Measurements from ENCODE around the gene EFNA5.
A peak's percentile ranks its signal among the peaks of the same experiment; 100 is the strongest.

EFNA5 gene

DNA sequence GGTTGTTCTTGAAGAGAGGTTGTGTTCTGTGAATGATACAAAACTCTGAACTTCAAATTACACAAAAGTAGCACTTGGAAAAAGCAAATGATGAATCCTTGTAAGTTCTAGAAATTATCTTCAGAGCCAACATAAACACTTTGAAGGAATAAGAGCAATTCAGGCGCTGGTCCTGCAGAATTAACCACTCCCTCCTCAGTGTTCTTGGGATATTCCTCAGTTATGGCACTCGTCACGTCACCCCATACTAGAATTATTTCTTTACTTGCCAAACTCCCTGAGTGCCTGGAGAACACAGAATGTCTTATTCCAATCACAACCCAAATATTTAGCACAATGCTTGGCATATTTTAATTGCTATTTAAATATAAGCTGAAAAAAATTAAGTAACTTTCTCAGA is 126.3 kb downstream of the EFNA5 start:
- no peak for DNase-seq (ENCODE audit: low spot score)

DNA sequence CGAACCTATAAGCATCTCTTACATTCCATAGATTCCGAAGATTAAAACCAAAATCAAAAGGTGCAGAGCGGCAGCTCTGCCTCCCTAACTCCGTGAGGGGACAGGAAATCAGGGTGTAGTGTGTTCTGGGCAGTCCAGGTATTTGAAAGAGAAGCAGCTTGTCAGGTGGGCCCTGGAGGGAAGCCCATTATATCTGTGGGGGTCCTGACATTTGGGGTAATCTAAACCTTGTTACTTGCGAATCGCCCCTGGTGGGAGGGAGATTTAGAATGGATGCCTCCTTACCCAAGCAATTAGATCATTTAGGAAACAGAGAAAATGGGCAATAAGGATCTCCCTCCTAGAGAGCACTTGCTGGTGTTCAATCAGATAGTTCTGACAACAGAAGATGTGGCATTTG is 126.9 kb downstream of the EFNA5 start:
- DNase-seq (ENCODE audit: low spot score), result no peak

DNA sequence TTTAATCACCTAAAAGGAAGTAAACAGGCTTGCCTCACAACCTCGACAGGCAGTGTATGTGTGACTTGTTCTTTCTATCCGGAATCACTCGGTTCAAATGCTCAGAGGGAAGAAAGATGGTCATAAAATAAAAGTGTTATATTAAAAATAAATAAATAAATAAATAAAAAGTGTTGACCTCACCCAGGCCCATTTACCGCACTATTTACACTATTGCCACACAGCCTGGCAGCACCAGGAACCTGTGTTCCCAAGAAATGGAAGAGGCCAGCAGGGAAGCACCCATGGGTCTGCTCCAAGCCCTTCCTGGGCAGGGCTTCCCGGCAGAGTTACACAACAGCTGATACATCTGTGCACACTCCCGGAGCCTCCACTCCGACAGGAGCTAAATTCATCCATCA is 127.9 kb downstream of the EFNA5 start:
- DNase-seq (ENCODE audit: low spot score), result no peak

DNA sequence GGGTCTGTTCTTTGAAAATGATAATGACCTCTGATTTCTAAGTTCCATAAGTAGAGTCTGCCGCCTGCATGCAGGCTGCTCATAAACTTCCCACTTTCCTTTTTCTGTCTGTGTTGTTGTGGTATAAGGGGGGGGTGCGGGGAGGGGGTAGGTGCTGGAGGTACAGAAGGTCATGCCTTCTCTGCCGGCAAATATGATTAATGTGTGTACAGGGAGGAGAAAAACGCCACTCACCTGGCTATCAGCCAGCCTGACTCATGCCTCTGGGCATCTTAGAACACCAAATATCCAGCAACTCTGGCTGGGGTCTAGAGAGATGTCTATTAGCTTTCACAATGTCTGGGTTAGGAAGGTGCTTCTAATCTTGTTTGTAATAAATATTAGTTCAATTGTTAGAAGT is 128.3 kb downstream of the EFNA5 start:
- no peak for DNase-seq (ENCODE audit: low spot score)

DNA sequence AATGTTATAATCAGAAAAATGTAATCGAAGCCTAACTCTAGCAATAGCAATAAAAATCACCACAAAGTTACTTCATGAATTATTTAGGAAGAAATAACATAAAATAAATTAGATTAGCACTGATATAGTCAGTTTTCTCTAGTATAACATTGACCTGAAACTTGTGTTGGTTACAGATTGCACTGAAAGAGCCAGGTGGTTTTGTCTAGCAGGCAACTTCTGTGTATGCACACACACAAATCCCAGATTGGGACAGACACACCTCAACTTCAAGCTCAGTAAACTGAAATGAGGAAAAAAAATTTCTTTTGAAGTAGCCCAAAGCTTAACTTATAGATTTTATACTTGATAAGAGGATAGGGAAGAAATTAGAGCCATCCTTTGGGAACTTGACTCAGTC is 129.3 kb downstream of the EFNA5 start:
- no peak for DNase-seq (ENCODE audit: low spot score)

DNA sequence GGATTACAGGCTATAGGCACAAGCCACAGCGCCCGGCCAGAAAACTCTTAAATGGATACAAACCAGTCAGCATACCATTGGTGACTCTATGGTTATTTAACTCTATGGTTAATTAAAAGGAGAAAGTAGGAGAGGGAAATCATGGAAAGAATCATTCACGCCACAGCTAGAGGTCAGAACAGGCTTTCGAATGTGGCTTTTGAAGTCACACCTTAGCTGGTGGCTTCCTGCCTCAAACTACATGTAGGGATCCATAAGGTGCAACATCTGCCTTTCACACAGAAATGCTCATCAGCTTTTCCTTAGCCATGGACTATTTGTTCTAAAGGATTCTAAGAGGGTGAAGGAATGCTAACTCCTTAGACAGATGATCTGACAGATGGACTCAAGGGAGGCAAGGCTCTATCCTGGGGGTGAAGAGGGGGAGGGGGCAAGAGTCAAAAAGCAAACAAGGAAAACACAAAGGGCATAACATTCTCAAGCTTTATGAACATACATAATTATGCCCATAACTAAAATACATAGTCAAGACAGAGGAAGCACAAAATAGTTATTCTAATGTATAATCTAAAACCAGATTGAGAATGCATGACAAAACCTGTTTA is 130.9 kb downstream of the EFNA5 start:
- DNase-seq (ENCODE audit: low spot score), result no peak

DNA sequence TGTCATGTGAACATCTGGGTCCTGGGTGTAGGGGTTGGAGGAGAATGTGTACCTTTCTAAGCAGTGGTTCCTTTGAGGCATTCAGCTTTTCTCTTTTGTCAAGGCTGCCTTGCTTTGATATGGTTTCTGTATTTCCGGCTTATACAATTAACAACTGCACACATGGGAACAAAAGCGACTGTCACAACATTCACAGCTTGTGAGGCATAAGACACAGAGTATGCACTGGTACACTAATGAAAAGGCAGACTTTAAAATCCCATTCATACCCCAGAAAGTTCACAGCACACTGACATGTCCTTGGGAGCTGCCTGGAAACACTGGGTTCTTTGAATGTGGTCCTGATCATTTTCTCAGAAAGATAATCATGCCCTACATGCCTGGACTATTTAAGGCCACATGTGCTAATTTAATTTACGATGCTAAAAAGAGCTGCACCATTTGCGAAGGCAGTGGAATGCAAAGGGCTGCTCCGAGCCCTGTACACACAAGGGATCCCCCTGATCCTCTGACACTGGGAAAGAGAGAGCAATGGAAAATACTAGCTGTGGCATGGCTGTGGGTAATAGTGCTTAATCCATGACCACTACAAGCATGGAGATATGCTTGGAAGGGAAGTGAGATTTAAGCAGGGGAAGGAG is 131.8 kb downstream of the EFNA5 start:
- no peak for DNase-seq (ENCODE audit: low spot score)

DNA sequence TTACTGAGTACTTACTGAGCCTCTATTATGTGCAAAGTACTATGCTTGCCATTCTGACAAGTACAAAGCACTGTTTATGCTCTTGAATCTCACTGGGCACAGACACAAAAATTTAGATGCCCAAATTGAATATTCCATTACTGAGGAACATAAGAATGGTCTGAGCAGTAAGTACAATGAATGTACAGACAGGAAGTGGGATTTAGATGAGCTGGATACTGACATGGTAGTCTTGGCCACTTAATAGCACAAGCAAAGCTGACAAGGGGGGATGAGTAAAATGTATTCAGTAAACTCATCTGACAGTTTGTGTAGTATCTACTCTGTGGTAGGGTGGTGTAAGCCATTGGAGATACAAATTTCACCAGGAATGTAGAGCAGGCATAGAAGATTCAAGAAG is 132.4 kb downstream of the EFNA5 start:
- DNase-seq (ENCODE audit: low spot score), result no peak

DNA sequence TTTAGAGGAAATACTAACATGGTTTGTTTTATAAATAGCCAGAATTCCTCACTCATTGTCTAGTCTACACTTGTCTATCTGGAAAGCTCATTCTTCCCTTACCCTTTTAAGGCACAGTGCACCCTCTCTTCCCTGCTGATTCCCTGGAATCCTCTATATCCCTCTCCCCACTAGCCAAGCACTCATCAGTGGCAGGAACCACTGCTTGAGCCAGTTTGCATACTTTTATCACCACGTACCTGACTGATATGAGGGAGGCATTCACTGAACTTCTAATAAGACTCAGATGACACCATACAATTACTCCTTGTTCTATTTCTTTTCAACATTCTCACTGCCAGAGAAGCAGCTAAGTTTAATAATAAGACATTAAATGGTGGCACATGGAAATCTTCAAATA is 134.9 kb downstream of the EFNA5 start:
- no peak for DNase-seq (ENCODE audit: low spot score)

DNA sequence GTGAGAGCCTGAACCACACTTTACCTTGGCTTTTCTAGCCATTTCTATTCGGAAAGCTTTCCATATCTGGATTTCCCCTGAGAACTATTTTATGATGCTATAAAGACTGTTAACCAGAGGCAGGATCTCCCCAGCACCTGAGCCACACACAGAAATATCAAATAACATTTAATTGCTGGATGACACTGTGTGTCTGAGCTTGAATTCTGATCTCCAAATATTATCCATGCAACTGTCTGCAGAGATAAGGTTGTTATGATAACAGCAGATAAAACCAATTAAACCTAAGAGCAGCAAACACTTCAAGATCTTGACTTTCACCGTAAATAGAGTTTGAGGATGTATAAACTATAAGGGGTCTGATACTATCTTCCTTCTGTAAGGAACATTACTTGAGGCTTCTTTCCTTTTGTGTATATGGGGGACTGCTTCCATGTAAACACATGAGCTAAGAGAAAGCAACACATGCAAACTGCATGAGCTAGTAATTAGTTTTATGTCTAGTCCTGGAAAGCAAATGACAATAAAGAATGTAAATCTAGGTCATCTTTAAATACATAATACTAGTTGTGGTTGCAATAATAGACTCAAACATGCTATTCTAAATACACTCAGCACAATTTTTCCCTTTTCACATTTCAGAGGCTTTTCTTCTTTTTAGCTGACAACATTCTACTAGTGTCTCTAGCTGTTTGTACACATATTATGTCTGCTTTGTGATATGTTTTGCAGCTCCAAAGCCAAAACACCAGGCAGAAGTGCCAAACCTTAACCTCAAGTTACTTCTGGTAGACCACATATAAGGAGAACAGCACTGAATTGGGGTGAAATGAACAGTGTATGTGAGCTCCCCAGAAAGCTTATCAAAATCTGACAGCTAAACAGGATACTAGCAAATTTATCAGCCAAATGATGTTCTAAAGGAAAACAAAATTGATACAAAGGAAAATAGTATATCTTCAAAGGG is 136.5 kb downstream of the EFNA5 start:
- peak; percentile 4 for DNase-seq (ENCODE audit: low spot score)

DNA sequence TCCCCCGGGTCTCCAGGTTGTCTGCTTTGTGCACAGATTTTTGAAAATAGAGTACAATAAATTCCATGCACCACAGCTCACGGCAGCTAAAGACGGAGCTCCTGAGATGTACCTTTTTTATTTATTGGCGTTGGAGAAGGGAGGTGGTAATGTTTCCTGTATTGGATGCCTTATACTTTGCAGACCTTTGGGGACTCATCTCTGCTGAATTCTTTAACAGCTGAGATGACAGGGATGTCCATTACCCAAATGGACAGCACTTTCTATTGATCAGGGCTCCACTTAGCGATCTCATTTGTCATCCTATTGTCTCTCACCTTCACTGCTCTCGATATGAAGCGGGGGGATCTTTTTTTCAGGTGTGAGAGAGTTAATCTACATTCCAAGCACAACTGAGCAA is 137.8 kb downstream of the EFNA5 start:
- no peak for DNase-seq (ENCODE audit: low spot score)

DNA sequence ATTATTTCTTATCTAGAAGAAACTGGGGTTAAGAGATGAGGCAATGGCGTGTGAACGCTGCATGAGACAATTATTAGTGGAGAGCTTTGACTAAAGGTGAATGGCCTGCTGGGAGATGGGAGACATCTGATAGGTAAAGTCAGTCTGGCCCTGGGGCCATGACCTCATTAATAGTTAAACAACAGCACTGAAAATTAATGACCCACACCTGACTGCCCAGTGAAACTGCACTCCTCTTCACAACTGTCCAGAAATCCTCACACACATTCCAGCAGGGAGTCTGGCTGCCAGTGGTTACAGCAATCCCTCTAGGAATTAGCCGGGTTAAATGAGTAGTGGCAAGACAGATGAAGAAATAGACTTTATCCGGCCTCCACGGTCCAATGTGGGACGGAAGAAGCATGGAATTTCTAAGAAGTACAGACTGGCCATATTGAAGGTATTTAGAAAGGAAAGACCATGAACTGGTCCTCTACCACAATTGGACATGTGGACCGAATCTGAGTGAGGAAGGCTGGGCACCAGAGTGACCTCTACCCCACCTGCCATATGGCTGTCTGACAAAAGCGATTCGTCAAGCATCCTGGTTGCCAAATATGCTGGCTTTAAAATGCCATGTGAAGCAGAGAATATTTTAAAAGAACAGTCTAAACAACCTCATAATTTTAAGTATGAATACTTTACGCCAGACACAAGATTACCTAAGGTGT is 138.4 kb downstream of the EFNA5 start:
- no peak for DNase-seq (ENCODE audit: low spot score)

DNA sequence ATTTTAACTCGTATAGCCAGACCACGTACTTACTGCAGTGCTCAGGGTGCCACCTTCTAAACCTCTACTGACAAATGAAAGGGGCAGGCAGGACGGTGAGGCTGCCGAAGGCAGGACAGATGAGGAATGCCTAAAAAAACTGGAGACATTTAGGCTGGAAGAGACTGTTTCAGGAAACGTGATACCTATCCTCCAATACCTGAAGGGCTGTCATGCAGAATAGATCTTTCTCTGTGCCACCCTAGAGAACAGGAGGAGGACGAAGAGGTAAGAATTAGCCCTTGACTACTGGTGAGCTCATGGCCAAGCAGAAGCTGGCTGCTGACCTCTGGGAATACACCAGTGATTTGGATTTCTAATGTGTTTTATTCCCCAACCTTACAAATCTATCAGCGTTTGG is 139.4 kb downstream of the EFNA5 start:
- no peak for DNase-seq (ENCODE audit: low spot score)

DNA sequence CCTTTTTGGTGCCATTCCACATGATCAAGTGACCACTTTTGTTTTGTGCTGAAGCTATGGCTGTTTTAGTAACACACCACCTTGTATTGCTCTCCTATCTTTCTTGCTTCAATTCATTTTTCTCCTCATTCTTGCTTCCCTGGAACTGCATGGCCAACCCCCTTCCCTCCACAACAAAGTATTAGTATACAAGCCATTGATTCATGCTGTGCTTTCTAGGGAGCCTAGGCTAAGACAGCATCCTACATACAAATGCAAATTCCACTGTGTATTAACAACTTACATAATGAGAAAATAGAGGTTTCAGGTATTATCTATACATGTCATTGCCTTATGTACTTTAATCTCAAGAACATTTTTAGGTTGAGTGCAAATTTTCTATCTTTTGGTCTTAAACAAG is 141.1 kb downstream of the EFNA5 start:
- no peak for DNase-seq (ENCODE audit: low spot score)

DNA sequence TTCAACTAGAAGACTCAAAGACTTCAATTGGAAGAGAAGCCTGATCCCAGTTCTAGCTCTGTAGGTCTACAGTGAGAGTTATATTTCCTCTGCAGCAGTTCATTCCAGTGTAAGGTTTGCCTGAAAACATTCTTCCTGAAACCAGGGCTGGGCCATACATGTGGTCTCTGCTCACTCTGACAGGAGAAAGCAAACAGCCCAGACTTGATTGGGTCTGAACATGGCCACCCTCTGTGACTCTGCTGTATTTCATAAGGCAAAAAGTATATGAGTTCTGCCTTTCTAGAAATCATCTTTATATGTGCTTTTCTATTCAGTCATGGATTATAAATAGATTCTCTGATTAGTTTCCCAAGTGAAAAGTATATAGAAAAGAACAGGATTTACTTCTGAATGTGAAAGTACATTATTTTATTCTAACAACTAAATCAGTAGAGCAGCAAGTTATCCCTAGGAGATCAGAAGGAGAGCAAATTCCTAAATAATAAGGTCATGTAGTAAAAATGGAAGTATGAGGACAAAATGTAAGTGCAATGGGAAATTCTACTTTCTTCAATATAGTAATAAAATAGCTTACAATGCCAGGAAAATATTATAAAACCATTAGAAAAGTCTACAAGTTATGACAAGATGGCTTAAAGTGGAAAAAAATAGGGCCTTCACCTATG is 144.3 kb downstream of the EFNA5 start:
- DNase-seq (ENCODE audit: low spot score), result no peak

DNA sequence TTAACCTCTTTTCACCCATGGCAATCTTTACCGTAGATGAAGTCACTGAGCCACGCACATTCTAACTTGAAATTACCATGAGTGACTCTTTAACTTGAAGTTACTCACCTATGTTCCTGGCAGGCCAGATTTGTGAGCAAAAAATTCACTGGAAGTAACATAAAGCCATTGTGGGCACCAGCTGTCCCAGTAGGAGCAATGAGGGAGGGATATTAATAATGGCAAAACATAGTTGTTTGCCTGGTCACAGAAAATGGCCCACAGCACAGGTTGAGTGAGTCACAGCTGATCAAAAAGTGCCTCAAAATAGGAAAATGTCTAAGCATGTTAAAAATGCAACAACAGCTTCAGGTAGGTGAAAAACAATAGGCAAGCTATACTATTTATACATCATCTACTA is 146.6 kb downstream of the EFNA5 start:
- no peak for DNase-seq (ENCODE audit: low spot score)

DNA sequence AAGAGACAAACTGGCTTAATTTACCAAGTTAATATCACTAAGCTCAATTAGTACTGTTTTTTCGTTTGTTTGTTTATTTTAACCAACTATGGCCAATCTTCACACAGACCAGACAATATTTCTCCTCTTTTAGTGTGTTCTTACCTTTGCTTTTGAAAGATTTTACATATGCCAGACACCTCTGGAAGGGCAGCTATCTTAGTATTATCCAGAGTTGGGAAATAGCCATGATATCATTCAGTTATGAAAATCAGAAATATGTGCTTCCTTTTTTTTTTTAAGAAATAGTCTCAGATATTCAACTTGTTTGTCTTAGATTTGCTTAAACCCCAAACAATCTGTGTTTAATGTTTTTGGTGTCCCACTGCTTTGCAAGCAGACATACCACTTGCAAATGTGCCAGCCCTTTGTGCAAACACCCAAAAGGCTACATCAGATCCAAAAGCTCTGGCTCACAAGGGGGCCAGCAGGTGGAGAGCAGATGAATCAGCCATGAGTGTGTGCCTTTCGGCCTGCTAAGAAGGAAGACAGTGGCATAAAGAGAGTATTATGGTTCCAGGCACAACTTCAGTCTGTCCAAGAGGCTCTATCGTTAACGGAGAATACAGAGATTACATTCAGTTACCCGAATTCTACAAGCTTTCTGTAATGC is 147.6 kb downstream of the EFNA5 start:
- DNase-seq (ENCODE audit: low spot score), result no peak

DNA sequence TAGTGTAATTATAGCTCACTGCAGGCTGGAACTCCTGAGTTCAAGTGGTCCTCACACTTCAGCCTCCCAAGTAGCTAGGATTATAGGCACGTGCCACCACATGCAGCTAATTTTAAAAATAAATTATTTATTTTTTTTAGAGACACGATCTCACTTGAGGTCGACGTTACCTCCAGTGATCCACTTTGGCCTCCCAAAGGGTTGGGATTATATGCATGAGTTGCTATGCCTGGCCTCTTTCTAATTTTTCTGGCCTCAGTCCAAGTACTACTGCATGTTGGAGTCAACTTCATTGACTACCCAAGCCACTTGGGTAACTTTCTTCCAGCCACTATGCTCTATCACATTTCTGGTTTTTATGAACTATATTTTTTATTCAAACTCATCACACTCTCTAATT is 148.3 kb downstream of the EFNA5 start:
- DNase-seq (ENCODE audit: low spot score), result no peak

DNA sequence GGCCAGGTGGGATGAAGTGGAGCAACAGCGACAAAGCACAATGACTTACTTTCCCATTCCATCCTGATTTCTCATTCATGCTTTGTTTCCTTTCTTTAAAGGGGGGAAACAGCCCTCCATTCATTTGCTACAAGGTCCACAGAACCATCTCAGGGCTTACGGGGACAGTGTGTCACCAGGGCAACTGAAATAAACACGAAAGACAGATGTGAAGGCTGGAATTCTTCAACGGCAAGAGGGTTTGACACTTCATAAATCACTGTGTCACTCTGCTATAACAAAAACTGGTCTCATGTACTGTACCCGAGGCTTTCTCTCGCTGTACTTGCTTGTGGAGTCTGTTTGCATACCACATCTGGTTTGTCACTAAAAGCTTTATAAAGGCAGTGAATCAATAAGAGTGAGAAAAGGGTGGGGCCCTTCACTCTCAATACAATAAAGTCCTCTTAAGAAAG is 150.8 kb downstream of the EFNA5 start:
- peak; percentile 51 for DNase-seq (ENCODE audit: low spot score)

DNA sequence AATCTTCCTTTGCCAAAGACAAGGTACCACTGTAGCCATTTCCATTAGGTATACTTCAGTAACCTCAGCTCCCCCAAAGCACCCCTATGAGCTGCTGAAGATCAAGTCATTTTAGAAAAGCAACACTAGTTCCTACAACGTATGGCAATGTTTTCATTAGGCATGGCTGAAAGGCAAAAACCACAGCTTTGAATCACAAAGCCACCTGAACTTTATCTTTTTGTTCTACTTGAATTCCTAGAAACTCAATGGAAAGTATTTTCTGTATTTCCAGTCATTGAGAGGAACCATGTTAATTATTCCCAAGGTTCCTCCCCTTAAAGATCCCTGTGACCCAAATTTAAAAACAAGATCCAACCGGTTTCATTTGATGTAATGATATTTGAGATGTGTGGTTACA is 152.1 kb downstream of the EFNA5 start:
- DNase-seq (ENCODE audit: low spot score), result no peak

DNA sequence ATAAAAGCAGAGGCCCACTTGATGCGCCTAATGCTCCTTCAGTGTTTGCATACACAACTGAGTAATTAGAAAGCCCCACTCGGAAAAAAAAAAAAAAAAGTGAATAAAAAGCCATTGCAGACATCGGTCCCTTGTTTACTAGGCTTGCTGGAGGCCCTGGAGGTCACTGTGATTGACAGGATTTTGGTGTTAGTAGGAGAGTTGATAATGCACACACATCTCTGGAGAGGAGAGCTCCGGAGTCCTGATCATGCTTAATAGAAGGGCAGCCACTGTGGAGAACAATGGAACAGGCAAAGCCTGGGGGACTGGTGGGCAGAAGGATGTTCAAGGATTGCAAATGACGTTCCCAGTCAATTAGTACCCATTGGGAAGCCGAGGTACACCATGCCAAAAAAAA is 152.5 kb downstream of the EFNA5 start:
- DNase-seq (ENCODE audit: low spot score), result no peak

All from CD4-positive, alpha-beta T cell treated with Interleukin-2 at 100 ng/mL for 4 hours (primary cell).